Neural progenitor cell (in vitro differentiated cells): Measurements from ENCODE around the gene SLC6A17. TPM values are rescaled to one million over a fixed set of nuclear protein-coding genes. Genes with fewer than 3 reads are reported as not detected.

ENCODE experiments used
- DNase-seq: peaks from one replicate; pipeline ENCODE4 v3.0.0-alpha.2; 2016; ENCODE audit warnings: low spot score
- H2AFZ ChIP-seq: fragments of 200-600 bp; sonication (generic); replicated peaks from 2 replicates; pipeline ENCODE4 v1.6.1; 2016; ENCODE audit warnings: antibody characterized with exemption
- H3F3A ChIP-seq: fragments of 200-600 bp; sonication (generic); 2 replicates; pipeline ENCODE4 v1.6.1; 2016; ENCODE audit warnings: antibody characterized with exemption, low read depth
- H3K27ac ChIP-seq: fragments of 200-600 bp; sonication (generic); 2 replicates; pipeline ENCODE4 v1.5.1; 2016; ENCODE audit warnings: mild to moderate bottlenecking
- H3K27me3 ChIP-seq: fragments of 200-600 bp; sonication (generic); 2 replicates; pipeline ENCODE4 v1.6.1; 2016; ENCODE audit warnings: mild to moderate bottlenecking, moderate library complexity
- H3K36me3 ChIP-seq: fragments of 200-600 bp; sonication (generic); 2 replicates; pipeline ENCODE4 v1.5.1; 2016
- H3K4me1 ChIP-seq: fragments of 200-600 bp; sonication (generic); 2 replicates; pipeline ENCODE4 v1.6.1; 2016; ENCODE audit warnings: mixed run types
- H3K4me2 ChIP-seq: fragments of 200-600 bp; sonication (generic); 2 replicates; pipeline ENCODE4 v1.6.1; 2016
- H3K4me3 ChIP-seq: fragments of 200-600 bp; sonication (generic); 2 replicates; pipeline ENCODE4 v1.5.1; 2016
- H3K79me2 ChIP-seq: fragments of 200-600 bp; sonication (generic); 2 replicates; pipeline ENCODE4 v1.6.1; 2016; ENCODE audit warnings: low read depth
- H3K9ac ChIP-seq: fragments of 200-600 bp; sonication (generic); 2 replicates; pipeline ENCODE4 v1.6.1; 2016
- H3K9me3 ChIP-seq: fragments of 200-600 bp; sonication (generic); 2 replicates; pipeline ENCODE4 v1.5.1; 2016; ENCODE audit warnings: low read depth
- H4K20me1 ChIP-seq: fragments of 200-600 bp; sonication (generic); 2 replicates; pipeline ENCODE4 v1.6.1; 2016; ENCODE audit warnings: low read depth
- H3K27ac Mint-ChIP-seq: 3 replicates; pipeline ENCODE4 v1.8.0; 2021; ENCODE audit warnings: mixed read lengths
- H3K27me3 Mint-ChIP-seq: 2 replicates; pipeline ENCODE4 v1.8.0; 2022; ENCODE audit warnings: low read depth, mild to moderate bottlenecking, inconsistent platforms, moderate library complexity, mixed read lengths; ENCODE audit not compliant: insufficient read depth
- H3K36me3 Mint-ChIP-seq: 3 replicates; pipeline ENCODE4 v1.8.0; 2021; ENCODE audit warnings: mixed read lengths
- H3K4me1 Mint-ChIP-seq: 3 replicates; pipeline ENCODE4 v1.8.0; 2021; ENCODE audit warnings: mixed read lengths
- H3K4me3 Mint-ChIP-seq: 3 replicates; pipeline ENCODE4 v1.8.0; 2021; ENCODE audit warnings: mild to moderate bottlenecking, moderate library complexity, mixed read lengths
- H3K9me3 Mint-ChIP-seq: 3 replicates; pipeline ENCODE4 v1.8.0; 2020; ENCODE audit warnings: mixed read lengths
- EZH2 ChIP-seq: fragments of 200-600 bp; sonication (generic); IDR thresholded peaks from 2 replicates; pipeline ENCODE4 v1.6.1; 2017; ENCODE audit warnings: antibody characterized with exemption, mild to moderate bottlenecking, moderate library complexity
- EZH2phosphoT487 ChIP-seq: fragments of 200-600 bp; sonication (generic); IDR thresholded peaks from 2 replicates; pipeline ENCODE4 v1.6.1; 2017; ENCODE audit warnings: antibody characterized with exemption
- total RNA-seq: library from RNA; depleted of rRNA; stranded (reverse); fragments of >200 nt; gene quantifications from 2 replicates; pipeline ENCODE4 v1.2.3, GENCODE V29; 2015; ENCODE audit warnings: low replicate concordance
- TF ChIP-seq, protein P1 (sequence below): fragments of 200-600 bp; sonication (generic); IDR thresholded peaks from 2 replicates; pipeline ENCODE4 v1.5.1; 2017; ENCODE audit warnings: antibody characterized with exemption, mild to moderate bottlenecking

Gene SLC6A17
- total RNA-seq, 1 donor from 2014 or later, result not detected

DNA sequence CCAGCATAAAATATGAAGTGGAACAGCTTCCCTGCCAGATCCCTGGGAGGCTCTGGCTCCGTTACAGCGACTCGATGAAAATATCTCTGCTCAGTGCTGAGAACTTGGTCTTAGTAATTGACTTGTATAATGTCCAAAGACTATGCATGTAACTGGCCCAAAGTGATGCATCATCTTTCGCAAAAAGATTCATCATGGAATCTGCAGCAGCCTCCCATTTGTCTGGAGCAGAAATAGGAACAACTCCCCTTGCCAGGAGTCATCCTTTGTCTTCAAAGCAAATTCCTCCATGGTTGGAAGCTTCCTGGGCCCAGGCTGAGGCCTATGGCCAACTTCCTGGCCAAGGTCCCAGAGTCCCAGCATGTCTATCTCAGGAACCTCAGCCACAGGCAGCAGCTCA, 16.9 kb upstream of the SLC6A17 start:
- peaks cover 54% of the 10 kb centered on the region for H3K4me1 Mint-ChIP-seq
- H2AFZ ChIP-seq, result no peak overlapping the region
- no peak overlapping the region for H3K27ac ChIP-seq
- H3K36me3 ChIP-seq, result no peaks in the 10 kb centered on the region
- no peak overlapping the region for H3K27ac Mint-ChIP-seq
- H3F3A ChIP-seq, result peaks cover 14% of the 10 kb centered on the region
- no peak overlapping the region for H3K9ac ChIP-seq
- no peaks in the 10 kb centered on the region for H3K36me3 Mint-ChIP-seq
- no peaks in the 10 kb centered on the region for H3K9me3 Mint-ChIP-seq
- no peak overlapping the region for H3K4me3 Mint-ChIP-seq
- DNase-seq, result no peak
- H3K4me2 ChIP-seq, result no peak overlapping the region
- H3K27me3 ChIP-seq, result peaks cover 33% of the 10 kb centered on the region
- peaks cover 27% of the 10 kb centered on the region for H3K27me3 Mint-ChIP-seq
- no peak overlapping the region for H3K4me3 ChIP-seq
- peaks cover 51% of the 10 kb centered on the region for H3K4me1 ChIP-seq
- TF ChIP-seq EZH2phosphoT487, result no peak
- TF ChIP-seq, protein P1, sequence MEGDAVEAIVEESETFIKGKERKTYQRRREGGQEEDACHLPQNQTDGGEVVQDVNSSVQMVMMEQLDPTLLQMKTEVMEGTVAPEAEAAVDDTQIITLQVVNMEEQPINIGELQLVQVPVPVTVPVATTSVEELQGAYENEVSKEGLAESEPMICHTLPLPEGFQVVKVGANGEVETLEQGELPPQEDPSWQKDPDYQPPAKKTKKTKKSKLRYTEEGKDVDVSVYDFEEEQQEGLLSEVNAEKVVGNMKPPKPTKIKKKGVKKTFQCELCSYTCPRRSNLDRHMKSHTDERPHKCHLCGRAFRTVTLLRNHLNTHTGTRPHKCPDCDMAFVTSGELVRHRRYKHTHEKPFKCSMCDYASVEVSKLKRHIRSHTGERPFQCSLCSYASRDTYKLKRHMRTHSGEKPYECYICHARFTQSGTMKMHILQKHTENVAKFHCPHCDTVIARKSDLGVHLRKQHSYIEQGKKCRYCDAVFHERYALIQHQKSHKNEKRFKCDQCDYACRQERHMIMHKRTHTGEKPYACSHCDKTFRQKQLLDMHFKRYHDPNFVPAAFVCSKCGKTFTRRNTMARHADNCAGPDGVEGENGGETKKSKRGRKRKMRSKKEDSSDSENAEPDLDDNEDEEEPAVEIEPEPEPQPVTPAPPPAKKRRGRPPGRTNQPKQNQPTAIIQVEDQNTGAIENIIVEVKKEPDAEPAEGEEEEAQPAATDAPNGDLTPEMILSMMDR, result no peak
- no peak for TF ChIP-seq EZH2
- H3K9me3 ChIP-seq, result no peaks in the 10 kb centered on the region
- no peaks in the 10 kb centered on the region for H4K20me1 ChIP-seq
- no peaks in the 10 kb centered on the region for H3K79me2 ChIP-seq

DNA sequence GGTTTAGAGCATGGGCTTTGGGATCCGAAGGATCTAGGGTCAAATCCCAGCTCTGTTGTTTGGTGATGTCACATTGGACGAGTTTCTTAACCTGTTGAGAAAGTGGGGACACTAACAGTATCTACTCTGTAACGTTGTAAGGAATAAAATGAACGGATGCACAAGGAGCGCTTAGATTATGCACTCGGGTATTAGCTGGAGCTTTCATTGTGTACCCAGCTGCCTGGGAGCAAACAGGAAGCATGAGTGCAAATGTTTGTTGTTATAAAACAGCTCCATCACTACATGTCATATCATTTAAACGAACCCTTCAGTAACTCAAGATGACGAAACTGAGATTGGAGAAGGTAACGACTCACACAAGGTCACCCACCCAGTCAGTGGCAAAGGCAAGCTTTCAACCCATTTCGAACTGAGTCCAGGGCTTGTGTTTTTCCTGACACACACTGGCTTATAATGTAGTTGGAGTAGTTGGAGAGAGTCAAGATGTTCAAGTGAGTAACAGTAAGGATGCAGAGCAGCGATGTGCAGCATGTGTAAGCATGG, 16.2 kb upstream of the SLC6A17 start:
- Histone ChIP-seq H3K36me3 (no peaks in the 10 kb centered on the region), H2AFZ (no peak overlapping the region), H3K9me3 (no peaks in the 10 kb centered on the region), H3K27me3 (peaks cover 35% of the 10 kb centered on the region), H3K79me2 (no peaks in the 10 kb centered on the region), H3K9ac (no peak overlapping the region), H3K4me1 (peaks cover 51% of the 10 kb centered on the region), H3K4me2 (no peak overlapping the region), H3K27ac (no peak overlapping the region), H3F3A (peaks cover 14% of the 10 kb centered on the region), H4K20me1 (no peaks in the 10 kb centered on the region), H3K4me3 (no peak overlapping the region)
- Mint-ChIP-seq H3K4me1 (peaks cover 54% of the 10 kb centered on the region), H3K27ac (no peak overlapping the region), H3K36me3 (no peaks in the 10 kb centered on the region), H3K9me3 (no peaks in the 10 kb centered on the region), H3K4me3 (no peak overlapping the region), H3K27me3 (peaks cover 23% of the 10 kb centered on the region)
- no peak for DNase-seq
- no peak for TF ChIP-seq EZH2
- TF ChIP-seq, protein P1, result no peak
- TF ChIP-seq EZH2phosphoT487, result no peak

DNA sequence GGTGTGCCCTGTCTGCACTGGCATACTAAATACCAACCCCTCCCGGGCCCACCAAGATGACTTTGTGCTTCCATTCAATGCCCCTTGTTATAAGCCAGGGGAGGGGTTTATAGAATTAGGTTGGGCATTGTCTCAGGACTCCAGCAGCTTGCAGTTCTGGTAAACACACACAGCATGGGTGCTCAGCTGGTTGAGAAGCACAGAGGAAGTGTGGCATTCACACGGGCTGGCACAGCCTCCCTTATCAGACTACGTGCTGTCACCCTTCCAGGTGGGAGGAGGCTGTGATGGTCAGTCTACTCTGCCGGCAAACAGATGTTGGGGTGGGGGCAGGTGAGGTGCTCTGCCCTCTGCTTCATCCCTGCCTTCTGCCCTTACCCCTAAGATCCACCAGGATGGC, 15.0 kb upstream of the SLC6A17 start:
- peaks cover 36% of the 10 kb centered on the region for H3K27me3 ChIP-seq
- TF ChIP-seq EZH2 (no peak), EZH2phosphoT487 (no peak)
- TF ChIP-seq, protein P1, result no peak
- Mint-ChIP-seq H3K9me3 (no peaks in the 10 kb centered on the region), H3K4me1 (peaks cover 50% of the 10 kb centered on the region), H3K27ac (peak overlapping the region; percentile 72), H3K36me3 (no peaks in the 10 kb centered on the region), H3K4me3 (no peak overlapping the region), H3K27me3 (peaks cover 24% of the 10 kb centered on the region)
- no peak overlapping the region for H3K9ac ChIP-seq
- no peak overlapping the region for H3K4me3 ChIP-seq
- peak; percentile 22 for DNase-seq
- H3K4me2 ChIP-seq, result peak overlapping the region; percentile 76
- peaks cover 42% of the 10 kb centered on the region for H3K4me1 ChIP-seq
- no peak overlapping the region for H3K27ac ChIP-seq
- H2AFZ ChIP-seq, result no peak overlapping the region
- no peaks in the 10 kb centered on the region for H4K20me1 ChIP-seq
- H3K79me2 ChIP-seq, result no peaks in the 10 kb centered on the region
- no peaks in the 10 kb centered on the region for H3K36me3 ChIP-seq
- H3K9me3 ChIP-seq, result no peaks in the 10 kb centered on the region
- peaks cover 14% of the 10 kb centered on the region for H3F3A ChIP-seq
